ENCODE data around the gene TANK.

Gene TANK

DNA sequence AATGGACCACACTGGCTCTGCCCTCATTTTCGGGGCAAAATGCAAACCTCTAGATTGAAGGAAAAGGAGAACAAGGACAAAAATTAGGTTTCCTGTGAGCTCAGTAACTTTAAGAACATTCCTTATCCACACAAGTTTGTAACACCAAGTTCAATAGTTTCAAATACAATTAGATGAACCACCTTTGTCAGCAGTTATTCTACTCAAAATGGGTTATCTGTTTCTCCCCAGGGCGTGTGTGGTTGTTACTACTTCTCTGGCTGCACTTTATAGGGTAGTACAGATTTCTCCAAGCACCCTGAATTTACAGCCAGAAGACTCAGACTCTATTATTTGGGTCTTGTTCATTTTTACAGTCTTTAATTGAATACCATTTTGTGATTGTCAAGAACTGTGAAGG lies 45.0 kb upstream of the TANK start:
- H3K79me1 ChIP-seq (replicated peaks; ENCODE audit: low read length, poor library complexity, severe bottlenecking) = no peaks in the 10 kb centered on the region
- no peak overlapping the region for H4K91ac ChIP-seq (ENCODE audit: low read length)
- no peaks in the 10 kb centered on the region for H3K36me3 ChIP-seq (ENCODE audit: control insufficient read depth in 1 of 2, insufficient read depth in 2 of 2, low read depth in 1 of 2, low read length in 2 of 2)
- no peak overlapping the region for H2BK5ac ChIP-seq (ENCODE audit: low read depth, low read length, poor library complexity, severe bottlenecking)
- no peaks in the 10 kb centered on the region for H3K4me1 ChIP-seq (ENCODE audit: control insufficient read depth, insufficient read depth, low read depth, low read length)
- no peak for DNase-seq
- H3K27me3 ChIP-seq (ENCODE audit: control insufficient read depth in 1 of 2, insufficient read depth in 1 of 2, low read length in 2 of 2) = no peaks in the 10 kb centered on the region
- no peak overlapping the region for H3K9ac ChIP-seq (ENCODE audit: low read length)
- no peak overlapping the region for H3K4me2 ChIP-seq (ENCODE audit: low read length, poor library complexity, severe bottlenecking)
- H3K14ac ChIP-seq (ENCODE audit: low read length in 2 of 2) = no peak overlapping the region
- no peak overlapping the region for H2AFZ ChIP-seq (ENCODE audit: low read depth, low read length)
- H2BK120ac ChIP-seq (ENCODE audit: low read depth, low read length) = peak overlapping the region; percentile 45
- H2BK12ac ChIP-seq (ENCODE audit: low read length in 2 of 2) = no peak overlapping the region
- no peak overlapping the region for H3K4ac ChIP-seq (ENCODE audit: low read depth in 1 of 2, low read length in 2 of 2)
- H3K27ac ChIP-seq (ENCODE audit: low read length, poor library complexity, severe bottlenecking) = no peak overlapping the region
- H3K23ac ChIP-seq (ENCODE audit: low read length in 2 of 2) = no peak overlapping the region
- no peak overlapping the region for H3K4me3 ChIP-seq (ENCODE audit: insufficient read depth in 1 of 2, low read depth in 1 of 2, low read length in 2 of 2)
- WGBS = 100% methylated on average over 2 of the region's 2 CpGs
- H3K18ac ChIP-seq (ENCODE audit: low read depth in 1 of 2, low read length in 2 of 2) = no peak overlapping the region
- no peak overlapping the region for H4K8ac ChIP-seq (ENCODE audit: low read length)
- no peak overlapping the region for H2BK15ac ChIP-seq (ENCODE audit: low read depth, poor library complexity, severe bottlenecking)
- H2AK5ac ChIP-seq (ENCODE audit: low read length, severe bottlenecking) = no peak overlapping the region
- no peaks in the 10 kb centered on the region for H3K9me3 ChIP-seq (ENCODE audit: control insufficient read depth, low read length)

DNA sequence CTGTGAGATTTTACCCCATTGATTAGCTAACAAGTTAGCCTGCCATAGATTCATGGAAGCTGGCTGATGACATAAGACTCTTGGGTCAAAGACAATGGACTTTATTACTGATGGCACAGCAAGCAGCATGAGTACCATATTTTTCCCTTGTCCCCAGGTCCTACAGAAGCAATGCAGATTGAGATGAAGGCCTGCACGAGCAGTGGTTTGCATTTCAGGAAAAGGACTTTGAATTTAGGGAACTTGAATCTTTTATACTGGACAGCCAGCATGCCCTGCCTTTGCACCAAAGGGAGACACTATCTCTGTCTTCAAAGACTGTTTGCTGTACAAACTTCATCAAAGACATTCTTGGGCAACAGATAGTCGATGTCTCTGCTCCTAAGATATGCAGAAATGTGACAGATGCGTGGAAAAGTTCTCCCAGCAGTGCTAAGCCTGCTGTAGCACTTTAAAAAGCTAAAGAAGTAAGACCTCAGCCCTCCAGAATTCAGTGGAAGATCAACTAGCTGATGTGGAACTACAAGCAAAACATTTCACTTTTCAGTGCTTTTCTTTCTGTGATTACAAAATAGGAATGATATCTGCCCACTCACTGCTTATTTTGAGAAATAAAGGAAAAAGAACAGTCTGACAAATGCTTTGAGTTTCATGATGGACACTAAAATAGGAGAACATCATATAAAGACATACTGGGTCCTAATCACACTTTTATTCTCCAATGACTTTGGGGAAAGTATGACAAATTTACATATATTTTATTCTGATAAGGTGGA lies 44.4 kb upstream of the TANK start:
- no peak for DNase-seq
- no peak overlapping the region for H2BK120ac ChIP-seq (ENCODE audit: low read depth, low read length)
- no peak overlapping the region for H4K91ac ChIP-seq (ENCODE audit: low read length)
- H2AFZ ChIP-seq (ENCODE audit: low read depth, low read length) = no peak overlapping the region
- no peak overlapping the region for H4K8ac ChIP-seq (ENCODE audit: low read length)
- no peaks in the 10 kb centered on the region for H3K79me1 ChIP-seq (replicated peaks; ENCODE audit: low read length, poor library complexity, severe bottlenecking)
- no peak overlapping the region for H3K9ac ChIP-seq (ENCODE audit: low read length)
- no peak overlapping the region for H3K23ac ChIP-seq (ENCODE audit: low read length in 2 of 2)
- no peaks in the 10 kb centered on the region for H3K9me3 ChIP-seq (ENCODE audit: control insufficient read depth, low read length)
- no peak overlapping the region for H3K18ac ChIP-seq (ENCODE audit: low read depth in 1 of 2, low read length in 2 of 2)
- no peak overlapping the region for H3K14ac ChIP-seq (ENCODE audit: low read length in 2 of 2)
- no peaks in the 10 kb centered on the region for H3K4me1 ChIP-seq (ENCODE audit: control insufficient read depth, insufficient read depth, low read depth, low read length)
- no peak overlapping the region for H2AK5ac ChIP-seq (ENCODE audit: low read length, severe bottlenecking)
- no peak overlapping the region for H2BK5ac ChIP-seq (ENCODE audit: low read depth, low read length, poor library complexity, severe bottlenecking)
- no peaks in the 10 kb centered on the region for H3K27me3 ChIP-seq (ENCODE audit: control insufficient read depth in 1 of 2, insufficient read depth in 1 of 2, low read length in 2 of 2)
- H2BK12ac ChIP-seq (ENCODE audit: low read length in 2 of 2) = no peak overlapping the region
- no peak overlapping the region for H3K4me2 ChIP-seq (ENCODE audit: low read length, poor library complexity, severe bottlenecking)
- no peak overlapping the region for H2BK15ac ChIP-seq (ENCODE audit: low read depth, poor library complexity, severe bottlenecking)
- WGBS = 51% methylated on average over 3 of the region's 3 CpGs
- H3K27ac ChIP-seq (ENCODE audit: low read length, poor library complexity, severe bottlenecking) = no peak overlapping the region
- H3K4ac ChIP-seq (ENCODE audit: low read depth in 1 of 2, low read length in 2 of 2) = no peak overlapping the region
- H3K4me3 ChIP-seq (ENCODE audit: insufficient read depth in 1 of 2, low read depth in 1 of 2, low read length in 2 of 2) = no peak overlapping the region
- no peaks in the 10 kb centered on the region for H3K36me3 ChIP-seq (ENCODE audit: control insufficient read depth in 1 of 2, insufficient read depth in 2 of 2, low read depth in 1 of 2, low read length in 2 of 2)

DNA sequence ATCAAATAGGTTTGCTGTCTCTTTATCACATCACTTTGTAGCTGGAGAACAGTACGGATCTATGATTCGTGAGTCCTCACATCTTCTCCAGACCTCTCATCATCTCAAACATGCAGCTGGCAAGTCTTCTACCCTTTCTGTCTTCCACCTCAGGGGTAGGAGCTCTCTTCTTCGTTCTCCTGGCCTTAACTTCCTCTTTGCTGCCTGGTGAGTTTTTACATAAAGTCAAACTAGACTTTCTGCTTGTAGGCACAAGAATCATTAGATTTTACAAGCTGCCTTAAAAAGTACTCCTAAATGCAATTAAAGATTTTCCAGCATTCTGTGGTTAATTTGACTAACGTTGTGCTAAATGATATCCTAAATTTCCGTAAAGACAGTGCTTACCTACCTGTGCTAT lies 43.7 kb upstream of the TANK start:
- H2AFZ ChIP-seq (ENCODE audit: low read depth, low read length) = no peak overlapping the region
- 84% methylated on average over 5 of the region's 5 CpGs for WGBS
- H4K8ac ChIP-seq (ENCODE audit: low read length) = no peak overlapping the region
- no peak overlapping the region for H2BK5ac ChIP-seq (ENCODE audit: low read depth, low read length, poor library complexity, severe bottlenecking)
- no peak overlapping the region for H3K14ac ChIP-seq (ENCODE audit: low read length in 2 of 2)
- no peaks in the 10 kb centered on the region for H3K9me3 ChIP-seq (ENCODE audit: control insufficient read depth, low read length)
- H3K27me3 ChIP-seq (ENCODE audit: control insufficient read depth in 1 of 2, insufficient read depth in 1 of 2, low read length in 2 of 2) = no peaks in the 10 kb centered on the region
- H3K23ac ChIP-seq (ENCODE audit: low read length in 2 of 2) = no peak overlapping the region
- H2BK15ac ChIP-seq (ENCODE audit: low read depth, poor library complexity, severe bottlenecking) = no peak overlapping the region
- H3K4me2 ChIP-seq (ENCODE audit: low read length, poor library complexity, severe bottlenecking) = no peak overlapping the region
- H3K4me1 ChIP-seq (ENCODE audit: control insufficient read depth, insufficient read depth, low read depth, low read length) = no peaks in the 10 kb centered on the region
- H2AK5ac ChIP-seq (ENCODE audit: low read length, severe bottlenecking) = no peak overlapping the region
- no peaks in the 10 kb centered on the region for H3K36me3 ChIP-seq (ENCODE audit: control insufficient read depth in 1 of 2, insufficient read depth in 2 of 2, low read depth in 1 of 2, low read length in 2 of 2)
- H2BK12ac ChIP-seq (ENCODE audit: low read length in 2 of 2) = no peak overlapping the region
- no peak overlapping the region for H3K4ac ChIP-seq (ENCODE audit: low read depth in 1 of 2, low read length in 2 of 2)
- no peak overlapping the region for H3K27ac ChIP-seq (ENCODE audit: low read length, poor library complexity, severe bottlenecking)
- H4K91ac ChIP-seq (ENCODE audit: low read length) = no peak overlapping the region
- DNase-seq = no peak
- no peak overlapping the region for H3K4me3 ChIP-seq (ENCODE audit: insufficient read depth in 1 of 2, low read depth in 1 of 2, low read length in 2 of 2)
- no peaks in the 10 kb centered on the region for H3K79me1 ChIP-seq (replicated peaks; ENCODE audit: low read length, poor library complexity, severe bottlenecking)
- no peak overlapping the region for H2BK120ac ChIP-seq (ENCODE audit: low read depth, low read length)
- H3K18ac ChIP-seq (ENCODE audit: low read depth in 1 of 2, low read length in 2 of 2) = no peak overlapping the region
- H3K9ac ChIP-seq (ENCODE audit: low read length) = no peak overlapping the region

DNA sequence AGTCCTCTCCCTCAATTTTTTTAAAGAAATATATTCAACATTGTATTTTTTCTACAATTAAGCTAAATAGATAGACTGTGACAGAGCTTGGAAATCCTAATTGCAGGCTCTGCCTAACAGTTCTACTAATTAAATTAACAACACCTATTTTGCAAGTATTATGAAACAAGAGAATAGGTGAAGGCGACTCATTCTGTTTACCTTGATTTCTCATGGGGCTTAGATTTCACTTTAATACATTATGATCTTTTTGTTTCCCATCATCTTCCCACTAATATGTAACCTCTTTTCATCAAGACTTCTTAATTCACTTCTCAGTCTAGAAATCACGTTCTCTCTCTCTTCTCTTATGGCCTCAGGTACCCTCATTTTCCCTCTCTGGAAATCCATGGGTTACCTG lies 42.7 kb upstream of the TANK start:
- WGBS = 96% methylated on average over 2 of the region's 2 CpGs
- no peaks in the 10 kb centered on the region for H3K36me3 ChIP-seq (ENCODE audit: control insufficient read depth in 1 of 2, insufficient read depth in 2 of 2, low read depth in 1 of 2, low read length in 2 of 2)
- no peak overlapping the region for H2BK12ac ChIP-seq (ENCODE audit: low read length in 2 of 2)
- no peak overlapping the region for H3K9ac ChIP-seq (ENCODE audit: low read length)
- no peaks in the 10 kb centered on the region for H3K79me1 ChIP-seq (replicated peaks; ENCODE audit: low read length, poor library complexity, severe bottlenecking)
- H3K18ac ChIP-seq (ENCODE audit: low read depth in 1 of 2, low read length in 2 of 2) = no peak overlapping the region
- no peak overlapping the region for H2AK5ac ChIP-seq (ENCODE audit: low read length, severe bottlenecking)
- H2AFZ ChIP-seq (ENCODE audit: low read depth, low read length) = no peak overlapping the region
- no peak overlapping the region for H3K14ac ChIP-seq (ENCODE audit: low read length in 2 of 2)
- no peaks in the 10 kb centered on the region for H3K4me1 ChIP-seq (ENCODE audit: control insufficient read depth, insufficient read depth, low read depth, low read length)
- no peak overlapping the region for H4K8ac ChIP-seq (ENCODE audit: low read length)
- H2BK15ac ChIP-seq (ENCODE audit: low read depth, poor library complexity, severe bottlenecking) = no peak overlapping the region
- H4K91ac ChIP-seq (ENCODE audit: low read length) = no peak overlapping the region
- no peak overlapping the region for H3K23ac ChIP-seq (ENCODE audit: low read length in 2 of 2)
- no peak overlapping the region for H3K27ac ChIP-seq (ENCODE audit: low read length, poor library complexity, severe bottlenecking)
- DNase-seq = no peak
- H2BK5ac ChIP-seq (ENCODE audit: low read depth, low read length, poor library complexity, severe bottlenecking) = no peak overlapping the region
- H3K27me3 ChIP-seq (ENCODE audit: control insufficient read depth in 1 of 2, insufficient read depth in 1 of 2, low read length in 2 of 2) = no peaks in the 10 kb centered on the region
- H3K4ac ChIP-seq (ENCODE audit: low read depth in 1 of 2, low read length in 2 of 2) = no peak overlapping the region
- H2BK120ac ChIP-seq (ENCODE audit: low read depth, low read length) = no peak overlapping the region
- H3K4me3 ChIP-seq (ENCODE audit: insufficient read depth in 1 of 2, low read depth in 1 of 2, low read length in 2 of 2) = no peak overlapping the region
- H3K9me3 ChIP-seq (ENCODE audit: control insufficient read depth, low read length) = no peaks in the 10 kb centered on the region
- no peak overlapping the region for H3K4me2 ChIP-seq (ENCODE audit: low read length, poor library complexity, severe bottlenecking)

Data from mesenchymal stem cell (in vitro differentiated cells and primary cell).